HepG2 (cell line): ENCODE data around the gene MAP3K5. TPM values are rescaled to one million over a fixed set of nuclear protein-coding genes. Genes with fewer than 3 reads are reported as not detected.

ENCODE experiments used
- ATAC-seq: fragments of 200-7000 bp; cut with Tn5 transposase; 3 replicates; pipeline ENCODE4 v1.9.1; 2020; ENCODE audit warnings: mild to moderate bottlenecking, moderate library complexity
- BruUV-seq: library from RNA; stranded (reverse); fragments of 400-500 nt; replicated peaks from 2 replicates; lab custom pipeline; 2021; lab: Mats Ljungman, UMichigan
- CTCF ChIA-PET: fragments of 300-600 bp; formaldehyde crosslinking; extraction: SDS; loops from one replicate; lab custom pipeline; 2021; ENCODE audit warnings: low total read pairs, inconsistent platforms, low intra/inter-chr PET ratio; lab: Yijun Ruan, JAX
- POLR2A ChIA-PET: fragments of 350-600 bp; sonication (Branson Sonifier 250); formaldehyde crosslinking; loops from one replicate; lab custom pipeline; 2020; ENCODE audit warnings: antibody characterized with exemption, inconsistent platforms; lab: Yijun Ruan, JAX
- DNase-seq: peaks from one replicate; pipeline ENCODE4 v3.0.0-alpha.2; 2015; ENCODE audit warnings: low spot score
- FAIRE-seq: peaks from 3 replicates; lab custom pipeline; 2011; peaks lifted over from hg19 to GRCh38; lab: Jason Lieb, UNC
- H2AFZ ChIP-seq: one replicate; pipeline ENCODE4 v1.6.1; 2011; ENCODE audit warnings: low read length, inconsistent platforms
- H3K27ac ChIP-seq: fragments of 300-600 bp; 3 replicates; pipeline ENCODE4 v1.8.0; 2011; ENCODE audit warnings: mixed run types, mild to moderate bottlenecking, mixed read lengths, low read length, inconsistent platforms; ENCODE audit not compliant: insufficient read depth; ENCODE audit errors: extremely low read length
- H3K27me3 ChIP-seq, 2 experiments: fragments of 200-600 bp in 1 of 2; 2 replicates in 1 of 2; 3 replicates in 1 of 2; pipeline versions ENCODE4 v1.6.0 to v1.8.0; 2011; ENCODE audit warnings: low read length in 2 of 2, mild to moderate bottlenecking in 2 of 2, moderate library complexity in 2 of 2, inconsistent platforms in 1 of 2; ENCODE audit not compliant: insufficient read depth in 2 of 2, control insufficient read depth in 1 of 2
- H3K36me3 ChIP-seq, 2 experiments: fragments of 200-600 bp in 1 of 2; replicated peaks in 1 of 2; 2 replicates in 1 of 2; 3 replicates in 1 of 2; pipeline versions ENCODE4 v1.5.1 to v1.8.0; 2011; ENCODE audit warnings: low read length in 2 of 2, inconsistent platforms in 1 of 2; ENCODE audit not compliant: insufficient read depth in 2 of 2, control insufficient read depth in 1 of 2
- H3K4me1 ChIP-seq: 2 replicates; pipeline ENCODE4 v1.5.1; 2012; ENCODE audit warnings: low read length, inconsistent platforms; ENCODE audit not compliant: insufficient read depth
- H3K4me2 ChIP-seq: 2 replicates; pipeline ENCODE4 v1.6.0; 2011; ENCODE audit warnings: low read depth, low read length, inconsistent platforms
- H3K4me3 ChIP-seq, 3 experiments: fragments of 200-600 bp in 1 of 3; sonication (generic), shearing (Covaris generic) in 1 of 3; replicated peaks in 1 of 3; 2 replicates each; pipeline ENCODE4 v1.5.1; 2011 to 2016; ENCODE audit warnings: low read length in 3 of 3, inconsistent platforms in 2 of 3, low read depth in 2 of 3, mild to moderate bottlenecking in 2 of 3, control low read depth in 1 of 3, mixed read lengths in 1 of 3; ENCODE audit not compliant: insufficient read depth in 1 of 3
- H3K79me2 ChIP-seq: one replicate; pipeline ENCODE4 v1.6.1; 2011; ENCODE audit warnings: low read length, inconsistent platforms; ENCODE audit not compliant: insufficient read depth
- H3K9ac ChIP-seq: 2 replicates; pipeline ENCODE4 v1.6.0; 2011; ENCODE audit warnings: mild to moderate bottlenecking, low read depth, low read length, inconsistent platforms; ENCODE audit not compliant: insufficient read depth
- H3K9me3 ChIP-seq: 2 replicates; pipeline ENCODE4 v1.5.1; 2012; ENCODE audit warnings: mild to moderate bottlenecking, low read length
- H4K20me1 ChIP-seq: 2 replicates; pipeline ENCODE4 v1.6.0; 2011; ENCODE audit warnings: inconsistent platforms, mild to moderate bottlenecking, low read length, moderate library complexity; ENCODE audit not compliant: insufficient read depth
- BORCS8-MEF2B ChIP-seq: sonication (generic); formaldehyde crosslinking; IDR thresholded peaks from 2 replicates; pipeline ENCODE4 v1.8.0; 2022; ENCODE audit warnings: mild to moderate bottlenecking, missing genetic modification reagents
- BRCA1 ChIP-seq: sonication (generic); formaldehyde crosslinking; IDR thresholded peaks from 2 replicates; pipeline ENCODE4 v1.4.0; 2020; ENCODE audit warnings: missing genetic modification reagents
- FOXK1 ChIP-seq: sonication (generic); formaldehyde crosslinking; IDR thresholded peaks from 2 replicates; pipeline ENCODE4 v1.4.0; 2020; ENCODE audit warnings: low read depth, missing genetic modification reagents, borderline replicate concordance
- MBNL3 ChIP-seq: fragments of 250-450 bp; sonication (Bioruptor Pico); conservative IDR thresholded peaks from 2 replicates; pipeline ENCODE4 v1.8.0; 2022; ENCODE audit warnings: mild to moderate bottlenecking, inconsistent platforms
- MXI1 ChIP-seq: IDR thresholded peaks from 3 replicates; pipeline ENCODE4 v1.6.1; 2012; ENCODE audit warnings: low read depth, low read length, inconsistent platforms, borderline replicate concordance
- MYC ChIP-seq: sonication (generic); formaldehyde crosslinking; IDR thresholded peaks from 2 replicates; pipeline ENCODE4 v1.9.0; 2021; ENCODE audit warnings: missing genetic modification reagents, borderline replicate concordance
- PHB2 ChIP-seq: fragments of 450-650 bp; IDR thresholded peaks from 2 replicates; pipeline ENCODE4 v1.6.1; 2018; ENCODE audit not compliant: partially characterized antibody
- PRDM15 ChIP-seq: sonication (generic); formaldehyde crosslinking; IDR thresholded peaks from 2 replicates; pipeline ENCODE4 v1.4.0; 2020; ENCODE audit warnings: missing genetic modification reagents
- SP1 ChIP-seq, 2 experiments: fragments of 450-650 bp in 1 of 2; sonication (generic) in 1 of 2; formaldehyde crosslinking in 1 of 2; IDR thresholded peaks; 2 replicates each; pipeline versions ENCODE4 v1.4.0 to v1.6.1; 2016 to 2020; ENCODE audit warnings: missing genetic modification reagents in 1 of 2
- ZHX2 ChIP-seq, 2 experiments: sonication (generic) in 1 of 2; formaldehyde crosslinking in 1 of 2; IDR thresholded peaks; 2 replicates each; pipeline versions ENCODE4 v1.6.1 to v1.9.0; 2014 to 2022; ENCODE audit warnings: antibody characterized with exemption in 1 of 2, borderline replicate concordance in 1 of 2, inconsistent platforms in 1 of 2, low read depth in 1 of 2, missing genetic modification reagents in 1 of 2
- ZNF138 ChIP-seq: sonication (generic); formaldehyde crosslinking; IDR thresholded peaks from 2 replicates; pipeline ENCODE4 v1.5.0; 2020; ENCODE audit warnings: mild to moderate bottlenecking, low read depth, missing genetic modification reagents
- ZNF282 ChIP-seq: fragments of 450-650 bp; IDR thresholded peaks from 2 replicates; pipeline ENCODE4 v1.6.1; 2018; ENCODE audit not compliant: partially characterized antibody
- ZNF333 ChIP-seq: sonication (generic); formaldehyde crosslinking; IDR thresholded peaks from 2 replicates; pipeline ENCODE4 v1.4.0; 2020; ENCODE audit warnings: mild to moderate bottlenecking, missing genetic modification reagents, borderline replicate concordance
- ZNF737 ChIP-seq: sonication (generic); formaldehyde crosslinking; IDR thresholded peaks from 2 replicates; pipeline ENCODE4 v1.5.0; 2020; ENCODE audit warnings: missing genetic modification reagents, mild to moderate bottlenecking, borderline replicate concordance
- in situ Hi-C: cut with HindIII; loops from 2 replicates; pipeline ENCODE4 v1.10.0; 2017; ENCODE audit warnings: low pct_unique_long_range_greater_than_20kb; ENCODE audit not compliant: extremely low pct_ligation_motif_present
- intact Hi-C: fragments of 100-400 bp; cut with micrococcal nuclease; formaldehyde crosslinking; loops from one replicate; pipeline ENCODE4 v1.10.0; 2022; ENCODE audit not compliant: unreplicated experiment
- polyA plus RNA-seq, 8 experiments: library from polyadenylated mRNA; depleted of rRNA in 3 of 8; stranded (reverse) in 7 of 8; unstranded in 1 of 8; fragments of >200 nt; fragmentation: Illumina TruSeq in 4 of 8; extraction: Trizol in 4 of 8; gene quantifications; 2 replicates each; pipeline versions ENCODE4 v1.2.1 to v1.2.3, GENCODE V29; 2011 to 2016; ENCODE audit warnings: low read depth in 4 of 8, missing spikeins in 1 of 8, mixed read lengths in 1 of 8; ENCODE audit not compliant: insufficient read depth in 1 of 8
- total RNA-seq, 5 experiments: library from RNA; depleted of rRNA; stranded (reverse); fragments of >200 nt; fragmentation: Illumina TruSeq; extraction: Trizol; gene quantifications; 2 replicates each; pipeline ENCODE4 v1.2.3, GENCODE V29; 2016; ENCODE audit warnings: low read depth in 1 of 5

Gene MAP3K5
- total and polyA plus RNA-seq, 2 of the 13 experiments (the other 11 are each of a cell fraction or from before 2014, with no cell fraction given) = not detected

- TF ChIP-seq ZHX2 (IDR thresholded peaks at IDR 0.05; ENCODE audit: low read depth) (no peak), ZHX2 (CRISPR knock-in tag; IDR thresholded peaks at IDR 0.05; ENCODE audit: borderline replicate concordance) (no peak), PHB2 (no peak)
Observed at GRCh38 chr6:136710877-136711552, 81.3 kb downstream of the MAP3K5 start (continued).

GRCh38 chr6:136709429-136709828, 82.8 kb downstream of the MAP3K5 start:
- Histone ChIP-seq H3K4me2 (no peak overlapping the region), H3K27ac (no peak overlapping the region), H2AFZ (no peak overlapping the region), H3K27me3 (no peaks in the 10 kb centered on the region), H3K36me3 (no peaks in the 10 kb centered on the region), H3K79me2 (no peaks in the 10 kb centered on the region), H3K4me1 (no peaks in the 10 kb centered on the region), H3K9me3 (no peaks in the 10 kb centered on the region), H3K9ac (no peak overlapping the region), H4K20me1 (no peaks in the 10 kb centered on the region), H3K4me3 (no peak overlapping the region)
- in situ Hi-C loops = no loop called here
- DNase-seq (no peak), ATAC-seq (no peak), FAIRE-seq (no peak)
- CTCF ChIA-PET = no interaction called here
- BruUV-seq = no TSS peak
- intact Hi-C loops = no loop called here
- TF ChIP-seq ZNF138 (no peak), ZNF333 (no peak), MBNL3 (CRISPR knock-in tag) (no peak), MYC (no peak), MXI1 (no peak), ZNF282 (no peak), BORCS8-MEF2B (CRISPR knock-in tag) (no peak), ZNF737 (CRISPR knock-in tag) (no peak), BRCA1 (CRISPR knock-in tag) (no peak), SP1 (IDR thresholded peaks at IDR 0.05) (no peak), SP1 (CRISPR knock-in tag; IDR thresholded peaks at IDR 0.05) (no peak), FOXK1 (no peak), PRDM15 (CRISPR knock-in tag) (no peak)
- POLR2A ChIA-PET = no interaction called here
